Measurements from ENCODE around the gene LTB4R2. TPM values are rescaled to one million over a fixed set of nuclear protein-coding genes. Genes with fewer than 3 reads are reported as not detected.

The LTB4R2 gene
- polyA plus RNA-seq, 1 experiment = 0.91 TPM

GRCh38 chr14:24335461-24336171 lies 25.7 kb downstream of the LTB4R2 start:
- ChIA-PET CTCF (interaction anchor here (0.6 to 21.9 kb wide), 4 partner anchors 10 to 193 kb away, joined by 3 to 712 read pairs (median 62); partner anchors contain the start of genes CBLN3 and KHNYN), POLR2A (no interaction called here)
- DNase-seq (ENCODE audit: low read depth, low spot score) = no peak
- H3K9me3 ChIP-seq (ENCODE audit: control insufficient read depth, insufficient read depth, low read length) = no peaks in the 10 kb centered on the region; the same call in 1 of the 2 replicates
- no peak for TF ChIP-seq CTCF (IDR thresholded peaks at IDR 0.05; ENCODE audit: low read depth, low read length)
- H3K27ac ChIP-seq (ENCODE audit: low read depth, low read length) = no peak overlapping the region
- no peak overlapping the region for H3K4me3 ChIP-seq (ENCODE audit: low read depth, low read length)
- peaks cover 80% of the 10 kb centered on the region for H3K27me3 ChIP-seq (ENCODE audit: control insufficient read depth, insufficient read depth, low read length)

- no peak for DNase-seq (ENCODE audit: low read depth, low spot score)
- Histone ChIP-seq H3K27ac (ENCODE audit: low read depth, low read length) (no peak overlapping the region), H3K9me3 (ENCODE audit: control insufficient read depth, insufficient read depth, low read length) (no peaks in the 10 kb centered on the region; the same call in 1 of the 2 replicates), H3K27me3 (ENCODE audit: control insufficient read depth, insufficient read depth, low read length) (peaks cover 88% of the 10 kb centered on the region), H3K4me3 (ENCODE audit: low read depth, low read length) (no peak overlapping the region)
- CTCF ChIA-PET = interaction anchor here (0.6 to 21.9 kb wide), 4 partner anchors 9 to 96 kb away, joined by 3 to 712 read pairs (median 38); partner anchors contain the start of genes CBLN3 and KHNYN
- POLR2A ChIA-PET = interaction anchor here (0.7 kb wide), 1 partner anchor 92 kb away, joined by 3 read pairs; the partner anchor contains the start of genes CBLN3 and KHNYN
- TF ChIP-seq CTCF (IDR thresholded peaks at IDR 0.05; ENCODE audit: low read depth, low read length) = no peak
Observed at GRCh38 chr14:24337144-24337823, 27.3 kb downstream of the LTB4R2 start.

- no peak for TF ChIP-seq CTCF (IDR thresholded peaks at IDR 0.05; ENCODE audit: low read depth, low read length)
- Histone ChIP-seq H3K27me3 (ENCODE audit: control insufficient read depth, insufficient read depth, low read length) (peaks cover 84% of the 10 kb centered on the region), H3K9me3 (ENCODE audit: control insufficient read depth, insufficient read depth, low read length) (no peaks in the 10 kb centered on the region; the same call in 1 of the 2 replicates), H3K4me3 (ENCODE audit: low read depth, low read length) (no peak overlapping the region), H3K27ac (ENCODE audit: low read depth, low read length) (no peak overlapping the region)
- CTCF ChIA-PET = interaction anchor here (0.6 to 21.9 kb wide), 3 partner anchors 10 to 95 kb away, joined by 3 to 712 read pairs (median 3); partner anchors contain the start of genes CBLN3 and KHNYN
- no peak for DNase-seq (ENCODE audit: low read depth, low spot score)
- POLR2A ChIA-PET = no interaction called here
Observed at GRCh38 chr14:24337824-24338175, 27.9 kb downstream of the LTB4R2 start.

- ChIA-PET POLR2A (no interaction called here), CTCF (interaction anchor here (1.1 to 21.9 kb wide), 3 partner anchors 27 to 94 kb away, joined by 4 to 712 read pairs (median 12); partner anchors contain the start of genes CBLN3, CIDEB and KHNYN)
- H3K9me3 ChIP-seq (ENCODE audit: control insufficient read depth, insufficient read depth, low read length) = no peaks in the 10 kb centered on the region; the same call in 1 of the 2 replicates
- no peak overlapping the region for H3K27ac ChIP-seq (ENCODE audit: low read depth, low read length)
- peaks cover 80% of the 10 kb centered on the region for H3K27me3 ChIP-seq (ENCODE audit: control insufficient read depth, insufficient read depth, low read length)
- no peak overlapping the region for H3K4me3 ChIP-seq (ENCODE audit: low read depth, low read length)
- no peak for DNase-seq (ENCODE audit: low read depth, low spot score)
- TF ChIP-seq CTCF (IDR thresholded peaks at IDR 0.05; ENCODE audit: low read depth, low read length) = no peak
Observed at GRCh38 chr14:24338843-24339242, 28.9 kb downstream of the LTB4R2 start.
